ENCODE measurements around the gene PIEZO2.

- no peak for TF ChIP-seq CTCF (conservative IDR thresholded peaks at IDR 0.05)
- no peak for TF ChIP-seq ZFX (IDR thresholded peaks at IDR 0.05)
These were observed 52.3 kb downstream of the PIEZO2 start for GRCh38 chr18:11096839-11097750.

Measured in C4-2B (cell line).